ENCODE data around the gene IER5.

The IER5 gene

DNA sequence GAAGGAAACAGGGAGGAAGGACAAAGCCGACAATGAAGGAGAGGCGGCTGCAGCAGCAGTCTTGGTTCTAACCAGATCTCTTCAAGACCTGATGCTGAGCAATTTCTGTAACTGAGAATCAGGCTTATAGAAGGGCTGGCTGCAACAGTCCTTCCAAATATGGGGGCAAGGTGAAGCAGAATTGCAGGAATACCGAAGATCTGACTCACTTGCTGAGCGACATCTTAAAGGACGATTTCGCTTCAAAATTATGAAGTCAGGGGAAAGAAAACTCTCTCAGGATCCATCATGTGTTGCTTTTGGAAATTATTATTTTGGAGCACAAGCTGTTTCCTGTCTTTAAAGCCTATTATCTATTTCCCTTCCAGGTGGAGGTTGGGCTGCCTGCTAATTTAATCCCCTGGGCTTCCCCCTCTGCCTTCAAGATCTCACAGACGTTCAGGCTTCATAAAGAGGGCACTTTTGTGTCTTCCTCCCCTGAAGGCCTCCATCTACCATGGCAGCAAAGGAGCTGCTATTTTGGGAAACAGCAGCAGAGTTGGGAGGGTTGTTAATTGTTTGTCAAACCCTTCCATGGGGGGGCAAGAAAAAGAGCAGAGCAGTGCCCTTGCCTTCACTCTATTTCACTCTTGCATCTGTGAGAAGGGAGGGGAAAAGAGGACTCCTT is 10.8 kb upstream of the IER5 start:
- DNase-seq (ENCODE audit: low read depth in 2 of 2), result no peak

GRCh38 chr1:181079382-181079781 is 9.1 kb upstream of the IER5 start:
- no peak for DNase-seq (ENCODE audit: low read depth in 2 of 2)

DNA sequence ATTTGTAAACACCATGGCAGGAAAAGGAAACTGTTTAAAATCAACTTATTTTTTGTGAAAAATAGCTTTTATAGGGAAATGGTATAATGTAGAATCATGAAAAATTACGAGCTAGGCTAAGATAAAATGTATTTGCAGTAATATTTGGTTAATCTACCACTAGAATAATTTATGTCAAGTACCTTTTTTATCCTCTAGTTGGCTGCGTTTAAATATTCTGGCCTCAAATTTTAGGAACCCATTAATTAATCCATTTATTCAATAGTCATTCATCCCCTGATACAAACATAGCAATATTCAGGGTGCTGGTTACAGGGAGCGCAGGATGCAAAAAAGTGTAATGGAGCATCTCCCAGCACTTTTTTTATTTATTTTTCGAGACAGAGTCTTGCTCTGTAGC is 8.6 kb upstream of the IER5 start:
- DNase-seq (ENCODE audit: low read depth in 2 of 2), result no peak

GRCh38 chr1:181080556-181080955 is 7.9 kb upstream of the IER5 start:
- no peak for DNase-seq (ENCODE audit: low read depth in 2 of 2)

DNA sequence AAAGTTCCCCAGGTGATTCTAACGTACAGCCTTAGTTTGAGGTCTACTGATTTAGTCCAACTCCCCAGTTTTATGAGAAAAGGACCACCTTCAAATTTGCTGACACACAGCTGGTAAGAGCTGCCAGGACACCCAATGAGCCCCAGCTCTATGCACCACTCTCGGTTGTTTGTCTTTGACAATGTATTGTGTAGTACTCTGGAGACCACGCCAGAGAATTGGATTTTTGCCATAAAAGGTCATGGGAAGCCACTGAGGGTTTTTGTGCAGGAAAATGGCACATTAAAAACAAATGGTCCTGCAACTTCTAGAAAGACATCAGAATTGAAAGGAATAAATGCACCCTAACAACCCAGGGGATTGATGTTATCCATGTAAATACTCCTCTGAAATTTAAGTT is 7.1 kb upstream of the IER5 start:
- no peak for DNase-seq (ENCODE audit: low read depth in 2 of 2)

GRCh38 chr1:181083842-181084605 is 4.5 kb upstream of the IER5 start:
- DNase-seq (ENCODE audit: low read depth in 2 of 2), result no peak

DNA sequence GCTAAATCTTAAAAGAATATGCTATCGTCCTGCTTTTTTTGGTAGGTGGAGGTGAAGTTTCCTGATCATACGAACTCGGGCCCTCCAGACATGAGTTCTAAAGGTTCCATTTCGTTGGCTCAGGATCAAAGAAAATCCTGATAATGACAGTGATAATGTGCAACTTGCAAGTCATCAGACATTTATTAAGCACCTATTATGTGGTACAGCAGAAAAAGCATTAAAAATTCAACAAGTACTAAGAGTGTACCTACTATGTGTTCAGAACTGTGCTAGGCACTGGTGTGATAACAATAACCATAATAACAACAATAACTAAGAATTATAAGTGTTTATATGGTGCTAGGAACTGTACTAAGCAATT is 3.9 kb upstream of the IER5 start:
- no peak for DNase-seq (ENCODE audit: low read depth in 2 of 2)

DNA sequence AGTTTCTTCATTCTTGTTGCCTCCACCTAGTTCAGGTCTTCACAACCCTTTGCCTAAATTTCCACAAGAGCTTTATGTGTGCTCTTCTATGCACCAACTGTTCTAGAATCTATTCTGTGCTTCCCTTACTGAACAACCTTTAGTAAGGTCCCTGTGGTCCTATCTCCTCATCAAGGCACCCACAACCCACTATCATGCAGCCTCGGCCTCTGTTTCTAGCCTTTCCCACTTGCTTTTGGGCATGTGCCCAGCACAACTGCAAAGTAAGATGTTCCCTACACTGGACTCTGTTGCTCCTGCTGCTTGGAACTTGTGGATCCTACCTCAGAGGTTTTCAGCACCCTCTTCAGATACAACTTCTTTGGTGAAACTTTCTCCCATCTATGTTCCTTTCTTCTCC is 2.4 kb upstream of the IER5 start:
- DNase-seq (ENCODE audit: low read depth in 2 of 2), result no peak

DNA sequence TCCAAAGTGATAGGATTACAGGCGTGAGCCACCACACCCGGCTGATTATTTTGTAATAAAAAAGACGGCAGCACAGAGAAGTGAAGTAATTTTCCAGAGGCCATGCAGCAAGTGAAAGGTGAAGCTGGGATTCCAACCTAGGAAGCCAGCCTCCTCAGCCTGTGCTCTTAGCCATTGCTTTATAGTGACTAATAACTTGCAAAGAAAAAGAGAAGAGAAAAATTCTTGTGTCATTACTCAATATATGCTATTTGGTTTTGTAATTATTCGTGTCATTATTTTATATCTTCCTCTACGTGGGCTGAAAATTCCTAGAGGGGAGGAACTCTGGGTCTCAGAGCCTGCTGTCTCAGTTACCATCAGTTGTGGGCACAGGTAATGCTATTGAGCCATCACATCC is 1.6 kb upstream of the IER5 start:
- no peak for DNase-seq (ENCODE audit: low read depth in 2 of 2)

GRCh38 chr1:181087400-181087901 is 1.0 kb upstream of the IER5 start:
- DNase-seq (ENCODE audit: low read depth in 2 of 2), result no peak

DNA sequence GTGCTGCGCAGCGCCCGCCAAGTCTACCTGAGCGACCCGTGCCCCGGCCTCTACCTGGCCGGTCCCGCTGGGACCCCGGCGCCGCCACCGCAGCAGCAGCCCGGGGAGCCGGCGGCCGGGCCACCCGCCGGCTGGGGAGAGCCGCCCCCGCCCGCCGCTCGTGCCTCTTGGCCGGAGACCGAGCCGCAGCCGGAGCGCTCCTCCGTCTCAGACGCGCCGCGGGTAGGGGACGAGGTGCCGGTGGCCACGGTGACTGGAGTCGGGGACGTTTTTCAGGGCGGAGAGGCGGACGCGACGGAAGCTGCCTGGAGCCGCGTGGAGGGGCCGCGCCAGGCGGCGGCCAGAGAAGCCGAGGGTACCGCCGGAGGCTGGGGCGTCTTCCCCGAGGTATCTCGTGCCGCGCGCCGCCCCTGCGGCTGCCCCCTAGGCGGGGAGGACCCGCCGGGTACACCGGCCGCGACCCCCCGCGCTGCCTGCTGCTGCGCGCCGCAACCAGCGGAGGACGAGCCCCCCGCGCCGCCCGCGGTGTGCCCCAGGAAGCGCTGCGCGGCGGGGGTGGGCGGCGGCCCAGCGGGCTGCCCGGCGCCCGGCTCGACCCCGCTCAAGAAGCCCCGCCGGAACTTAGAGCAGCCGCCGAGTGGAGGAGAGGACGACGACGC is 646 bp downstream of the IER5 start:
- DNase-seq (ENCODE audit: low read depth in 2 of 2), result peak in 1 of 2 donors; percentile 38

DNA sequence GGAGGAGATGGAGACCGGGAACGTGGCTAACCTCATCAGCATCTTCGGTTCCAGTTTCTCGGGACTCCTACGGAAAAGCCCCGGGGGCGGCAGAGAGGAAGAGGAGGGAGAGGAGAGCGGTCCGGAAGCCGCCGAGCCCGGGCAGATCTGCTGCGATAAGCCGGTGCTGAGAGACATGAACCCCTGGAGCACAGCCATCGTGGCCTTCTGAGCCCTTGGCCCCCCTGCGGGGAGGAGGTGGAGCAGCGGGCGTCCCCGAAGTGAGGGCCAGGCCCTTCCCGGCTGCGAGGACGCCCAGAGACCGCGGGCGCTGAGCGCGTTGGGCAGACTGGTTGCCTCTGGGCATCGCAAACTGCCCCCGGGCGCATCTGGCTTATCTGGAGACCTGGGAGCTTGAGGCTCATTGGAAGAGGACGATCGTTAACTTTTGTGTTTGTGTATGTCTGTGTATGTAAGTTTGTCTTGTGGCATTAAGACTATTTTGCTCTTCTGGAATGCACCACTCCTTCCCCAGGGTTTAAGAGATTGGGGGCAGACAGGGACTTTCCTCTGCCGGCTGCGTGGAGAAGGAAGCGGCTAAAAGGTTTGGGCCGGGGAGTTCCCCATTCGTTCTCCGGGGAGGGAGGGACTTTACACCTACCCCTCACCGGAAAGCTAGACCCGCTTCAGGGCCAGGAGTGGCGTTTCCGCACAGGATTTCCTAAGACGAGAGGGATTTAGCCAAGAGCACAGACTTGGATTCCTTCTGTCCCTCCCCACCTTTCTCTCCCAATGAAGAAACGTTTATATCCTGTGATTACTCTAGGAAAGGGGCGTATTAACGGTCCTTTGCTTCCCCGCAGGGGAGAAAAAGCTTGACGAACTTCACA is 1.4 kb downstream of the IER5 start:
- peak; percentile 47 to 68 for DNase-seq (ENCODE audit: low read depth in 2 of 2)

DNA sequence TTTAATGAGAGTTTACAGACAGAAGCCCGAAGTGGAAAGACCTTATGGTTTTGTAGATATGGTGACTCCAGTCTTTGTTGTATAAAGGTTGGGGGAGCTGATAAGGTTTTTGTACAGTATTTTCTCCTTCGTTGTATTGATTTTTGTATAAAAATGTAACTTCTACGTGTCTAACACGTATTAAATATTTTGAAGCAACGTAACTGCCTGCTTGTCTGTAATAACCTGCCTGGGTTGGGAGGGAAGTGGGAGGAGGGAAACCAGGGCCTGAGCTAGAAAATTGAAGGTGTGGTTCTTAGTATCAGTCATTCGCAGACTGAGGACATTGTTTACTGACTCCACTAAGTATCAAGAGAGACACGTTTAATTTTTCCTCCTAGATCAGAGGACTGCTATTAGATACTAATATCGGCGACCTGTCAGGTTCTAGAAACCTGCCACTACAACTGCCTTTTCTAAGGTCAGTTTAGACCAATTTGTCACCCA is 2.2 kb downstream of the IER5 start:
- peak in 1 of 2 donors; percentile 51 for DNase-seq (ENCODE audit: low read depth in 2 of 2)

- no peak for DNase-seq (ENCODE audit: low read depth in 2 of 2)
Measured at GRCh38 chr1:181091309-181092040, 3.0 kb downstream of the IER5 start.

GRCh38 chr1:181092056-181092455 is 3.6 kb downstream of the IER5 start:
- no peak for DNase-seq (ENCODE audit: low read depth in 2 of 2)

DNA sequence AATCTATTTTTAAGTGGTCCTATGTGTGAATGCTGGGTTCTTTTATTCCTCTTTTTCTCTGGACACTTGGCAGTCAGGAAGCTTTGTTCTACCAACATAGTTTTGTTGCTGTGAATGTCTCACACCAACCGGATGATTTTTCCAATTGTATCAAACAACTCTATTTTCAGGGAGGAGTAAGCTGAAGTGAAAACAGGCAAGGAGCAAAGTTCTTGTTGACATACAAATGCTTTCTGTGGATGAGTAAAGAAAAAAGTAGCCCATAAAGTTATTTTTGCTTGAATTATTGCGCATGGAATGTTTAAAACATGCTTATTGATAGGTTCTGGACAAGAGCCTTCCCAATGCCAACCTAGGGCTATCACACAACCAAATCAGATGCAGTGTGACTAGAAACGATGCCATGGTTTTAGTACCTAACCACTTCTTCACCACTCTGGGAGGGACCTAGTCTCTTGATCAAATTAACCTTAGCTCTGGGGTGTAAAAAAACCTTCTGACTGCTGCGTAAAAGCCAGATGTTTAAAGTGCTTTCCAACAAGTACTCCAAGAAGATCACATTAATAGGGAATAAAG is 4.5 kb downstream of the IER5 start:
- DNase-seq (ENCODE audit: low read depth in 2 of 2), result no peak

- DNase-seq (ENCODE audit: low read depth in 2 of 2), result no peak
Measured at GRCh38 chr1:181094416-181095212, 6.1 kb downstream of the IER5 start.

DNA sequence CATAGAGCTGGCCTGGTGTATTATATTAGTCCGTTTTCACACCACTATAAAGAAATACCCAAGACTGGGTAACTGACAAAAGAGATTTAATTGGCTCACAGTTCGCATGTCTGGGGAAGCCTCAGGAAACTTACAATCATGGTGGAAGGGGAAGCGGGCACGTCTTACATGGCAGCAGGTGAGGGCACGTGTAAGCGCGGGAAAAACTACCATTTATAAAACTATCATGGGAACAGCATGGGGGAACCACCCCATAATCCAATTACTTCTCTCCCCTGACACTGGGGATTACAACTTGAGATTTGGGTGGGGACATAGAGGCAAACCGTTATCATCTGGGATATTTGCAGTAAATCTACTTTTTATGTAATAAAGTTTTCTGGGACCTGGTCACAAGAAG is 6.8 kb downstream of the IER5 start:
- no peak for DNase-seq (ENCODE audit: low read depth in 2 of 2)

DNA sequence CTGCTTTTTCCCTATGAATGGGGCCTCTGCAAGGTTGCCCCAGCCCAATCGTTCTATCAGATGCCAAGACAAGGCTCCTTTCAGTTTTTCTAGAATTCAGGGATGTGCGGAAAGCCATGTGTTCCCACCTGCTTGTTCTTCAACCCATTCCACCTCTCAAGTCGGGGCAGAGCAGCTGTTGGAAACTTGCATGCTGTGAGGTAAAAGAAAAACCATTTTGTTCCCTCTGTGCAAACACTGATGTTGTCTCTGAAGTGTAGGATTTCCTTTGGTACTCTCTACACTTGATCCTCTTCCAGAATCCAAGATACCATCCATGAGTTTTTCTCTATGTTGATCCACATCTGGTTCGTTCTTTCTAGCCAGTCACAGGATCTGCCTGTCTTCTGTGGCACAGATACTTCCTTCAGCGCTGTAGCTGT is 7.3 kb downstream of the IER5 start:
- no peak for DNase-seq (ENCODE audit: low read depth in 2 of 2)

- DNase-seq (ENCODE audit: low read depth in 2 of 2), result no peak
Measured at GRCh38 chr1:181097242-181097641, 8.7 kb downstream of the IER5 start.

Data from stimulated activated CD4-positive, alpha-beta T cell treated with anti-CD3 and anti-CD28 coated beads, Interleukin-4, amount 100 ng/mL, for 48 hours (primary cell).